ENCODE data around the gene LRCH3.

- TF ChIP-seq CTCF (IDR thresholded peaks at IDR 0.05) (no peak), EP300 (IDR thresholded peaks at IDR 0.05) (no peak)
Observed at GRCh38 chr3:197756704-197757103, 34.4 kb upstream of the LRCH3 start.
